GM13977 (cell line): ENCODE data around the gene FUT8.

Experiments used
- DNase-seq: peaks from one replicate; pipeline ENCODE4 v3.0.0; 2012; ENCODE audit warnings: low spot score
- in situ Hi-C: fragments of 300-500 bp; cut with MboI; formaldehyde crosslinking; loops from one replicate; pipeline ENCODE4 v1.12.0; 2022; ENCODE audit warnings: low sequenced_read_pairs, low pct_unique_long_range_greater_than_20kb, mixed read lengths, inconsistent platforms; ENCODE audit not compliant: unreplicated experiment
- TF ChIP-seq, protein P1 (sequence below): IDR thresholded peaks from 2 replicates; pipeline ENCODE4 v1.5.1; 2012; ENCODE audit warnings: mild to moderate bottlenecking, control low read depth; ENCODE audit not compliant: insufficient read depth; ENCODE audit errors: extremely low read depth, missing control alignments

The FUT8 gene

GRCh38 chr14:65772466-65772865, 359.9 kb downstream of the FUT8 start:
- TF ChIP-seq, protein P1, sequence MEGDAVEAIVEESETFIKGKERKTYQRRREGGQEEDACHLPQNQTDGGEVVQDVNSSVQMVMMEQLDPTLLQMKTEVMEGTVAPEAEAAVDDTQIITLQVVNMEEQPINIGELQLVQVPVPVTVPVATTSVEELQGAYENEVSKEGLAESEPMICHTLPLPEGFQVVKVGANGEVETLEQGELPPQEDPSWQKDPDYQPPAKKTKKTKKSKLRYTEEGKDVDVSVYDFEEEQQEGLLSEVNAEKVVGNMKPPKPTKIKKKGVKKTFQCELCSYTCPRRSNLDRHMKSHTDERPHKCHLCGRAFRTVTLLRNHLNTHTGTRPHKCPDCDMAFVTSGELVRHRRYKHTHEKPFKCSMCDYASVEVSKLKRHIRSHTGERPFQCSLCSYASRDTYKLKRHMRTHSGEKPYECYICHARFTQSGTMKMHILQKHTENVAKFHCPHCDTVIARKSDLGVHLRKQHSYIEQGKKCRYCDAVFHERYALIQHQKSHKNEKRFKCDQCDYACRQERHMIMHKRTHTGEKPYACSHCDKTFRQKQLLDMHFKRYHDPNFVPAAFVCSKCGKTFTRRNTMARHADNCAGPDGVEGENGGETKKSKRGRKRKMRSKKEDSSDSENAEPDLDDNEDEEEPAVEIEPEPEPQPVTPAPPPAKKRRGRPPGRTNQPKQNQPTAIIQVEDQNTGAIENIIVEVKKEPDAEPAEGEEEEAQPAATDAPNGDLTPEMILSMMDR: no peak
- DNase-seq: no peak
- in situ Hi-C loops: no loop called here

DNA sequence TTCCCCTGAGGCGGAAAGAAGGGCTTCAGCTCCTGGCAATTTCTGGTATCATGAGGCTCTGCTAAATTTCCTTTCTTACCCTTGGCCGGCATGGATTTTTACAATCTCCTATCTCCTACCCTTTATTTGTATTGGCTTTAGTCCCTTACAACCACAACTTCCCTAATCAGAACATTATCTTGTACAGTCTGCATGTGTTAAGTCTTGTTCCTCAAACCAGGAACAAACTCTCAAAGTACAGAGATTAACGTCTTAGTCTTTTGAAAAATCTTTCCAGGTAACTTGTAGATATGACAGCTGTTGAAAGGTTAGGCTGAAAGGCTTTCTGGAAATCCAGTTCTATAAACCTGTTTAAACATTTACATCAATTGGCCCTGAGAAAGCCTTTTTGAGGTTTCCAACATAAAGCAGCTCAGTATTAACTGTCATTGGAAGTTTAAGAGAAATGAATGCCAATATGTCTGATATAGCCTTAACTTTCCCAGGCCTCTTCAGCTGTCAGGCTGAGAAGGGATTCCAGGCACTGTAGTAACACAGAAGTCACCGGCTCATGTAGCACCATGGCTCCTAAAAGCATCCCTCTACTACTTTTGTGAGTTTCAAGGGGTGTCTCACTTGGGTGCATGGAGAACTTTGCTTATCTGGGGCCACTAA, 360.5 kb downstream of the FUT8 start:
- in situ Hi-C loops: no loop called here
- no peak for DNase-seq
- TF ChIP-seq, protein P1: no peak

DNA sequence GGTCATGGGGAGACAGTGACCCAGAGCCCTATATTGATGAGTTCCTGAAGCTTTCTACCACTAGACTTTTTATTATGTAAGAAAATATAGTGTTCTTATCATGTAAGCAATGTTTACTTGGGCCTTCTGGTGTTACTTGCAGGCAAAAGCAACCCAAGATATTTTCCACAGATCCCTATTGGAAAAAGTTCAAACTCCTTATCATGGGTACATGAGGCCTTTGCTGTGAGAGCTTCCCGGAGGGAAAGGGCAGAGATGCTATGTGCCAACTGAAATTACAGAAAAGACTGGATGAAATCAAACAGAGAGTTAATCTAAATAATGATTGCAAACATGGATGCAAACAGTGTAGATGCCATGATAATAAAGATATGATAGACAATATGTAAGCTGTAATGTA, 361.5 kb downstream of the FUT8 start:
- TF ChIP-seq, protein P1: no peak
- no peak for DNase-seq
- in situ Hi-C loops: no loop called here

DNA sequence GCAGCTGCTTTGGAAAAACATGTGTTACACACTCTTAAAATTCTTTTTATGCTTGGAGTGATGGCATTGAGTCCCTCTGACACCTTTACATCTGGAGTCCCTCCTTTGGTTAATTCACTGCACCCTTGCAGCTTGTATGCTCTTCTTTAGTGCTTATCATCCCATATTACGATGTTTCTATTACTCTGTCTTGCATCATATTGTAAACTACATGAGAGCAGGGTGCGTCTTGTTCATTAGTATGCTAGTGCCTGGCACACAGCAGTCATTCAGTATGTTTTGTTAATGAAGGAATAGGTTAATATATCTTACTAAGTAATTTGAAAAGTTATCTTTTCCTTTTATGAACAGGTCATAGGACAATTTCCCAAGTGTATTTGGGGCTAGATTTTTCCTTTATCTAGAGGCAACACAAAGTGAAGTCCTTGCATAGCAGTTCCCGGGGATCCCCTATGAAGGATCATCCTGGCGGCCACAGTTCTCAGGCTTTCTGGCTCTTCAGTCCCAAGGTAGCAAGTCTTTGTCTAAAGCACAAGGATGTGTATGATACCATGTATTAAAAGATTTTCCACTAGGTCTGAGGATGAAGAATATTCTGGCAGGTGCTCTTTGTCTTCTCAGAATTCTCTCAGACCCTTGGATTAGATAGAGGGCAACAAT, 363.8 kb downstream of the FUT8 start:
- TF ChIP-seq, protein P1: no peak
- DNase-seq: no peak
- in situ Hi-C loops: no loop called here

DNA sequence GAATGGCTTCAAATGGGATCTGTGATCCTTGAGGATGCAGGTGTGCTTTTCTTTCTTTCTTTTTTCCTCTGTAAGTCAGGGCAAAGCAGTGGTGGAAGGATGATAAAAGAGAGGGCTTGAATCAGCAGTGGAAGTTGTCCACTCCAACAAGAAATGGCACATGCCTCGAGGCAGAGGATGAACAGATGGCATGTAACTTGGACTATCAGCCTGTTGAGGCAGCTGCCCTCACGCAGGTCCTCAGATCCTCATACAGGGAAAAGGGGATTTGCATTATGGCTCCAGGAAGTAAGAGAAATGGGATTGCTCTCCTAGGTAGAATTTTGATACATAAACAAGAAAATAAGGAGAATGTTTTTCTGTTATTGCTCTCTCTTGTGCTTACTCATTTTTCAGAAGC, 368.0 kb downstream of the FUT8 start:
- in situ Hi-C loops: no loop called here
- TF ChIP-seq, protein P1: no peak
- no peak for DNase-seq

DNA sequence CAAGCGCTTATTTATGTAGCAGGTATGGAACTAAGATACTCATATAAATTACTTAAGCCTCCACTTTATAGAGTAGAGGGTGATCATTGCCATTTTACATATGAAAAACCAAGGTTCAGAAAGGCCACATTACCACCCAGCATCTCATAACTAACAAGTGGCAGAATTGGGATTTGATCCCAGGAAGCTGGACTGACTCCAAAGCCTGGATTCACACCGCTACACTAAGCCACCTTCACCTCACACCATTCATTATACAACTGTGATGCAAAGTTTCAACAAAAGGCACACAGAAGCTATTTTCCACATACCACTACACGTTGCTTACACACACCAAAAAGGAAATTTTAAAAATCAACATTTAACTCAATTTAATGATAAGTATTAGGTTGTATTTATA, 370.6 kb downstream of the FUT8 start:
- in situ Hi-C loops: no loop called here
- TF ChIP-seq, protein P1: no peak
- DNase-seq: no peak
